HG02642 (cell line): ENCODE data around the gene KIR3DL1.
"Not testable (repeated sequence)": the region's sequence is repeated elsewhere in the genome, so short reads cannot be mapped to it uniquely, and the experiment has no call there.

Experiments
- ATAC-seq: cut with Tn5 transposase; IDR thresholded peaks from one replicate; pipeline ENCODE4 v1.9.1; 2021; ENCODE audit warnings: mild to moderate bottlenecking; ENCODE audit not compliant: unreplicated experiment, poor library complexity

KIR3DL1 gene

DNA sequence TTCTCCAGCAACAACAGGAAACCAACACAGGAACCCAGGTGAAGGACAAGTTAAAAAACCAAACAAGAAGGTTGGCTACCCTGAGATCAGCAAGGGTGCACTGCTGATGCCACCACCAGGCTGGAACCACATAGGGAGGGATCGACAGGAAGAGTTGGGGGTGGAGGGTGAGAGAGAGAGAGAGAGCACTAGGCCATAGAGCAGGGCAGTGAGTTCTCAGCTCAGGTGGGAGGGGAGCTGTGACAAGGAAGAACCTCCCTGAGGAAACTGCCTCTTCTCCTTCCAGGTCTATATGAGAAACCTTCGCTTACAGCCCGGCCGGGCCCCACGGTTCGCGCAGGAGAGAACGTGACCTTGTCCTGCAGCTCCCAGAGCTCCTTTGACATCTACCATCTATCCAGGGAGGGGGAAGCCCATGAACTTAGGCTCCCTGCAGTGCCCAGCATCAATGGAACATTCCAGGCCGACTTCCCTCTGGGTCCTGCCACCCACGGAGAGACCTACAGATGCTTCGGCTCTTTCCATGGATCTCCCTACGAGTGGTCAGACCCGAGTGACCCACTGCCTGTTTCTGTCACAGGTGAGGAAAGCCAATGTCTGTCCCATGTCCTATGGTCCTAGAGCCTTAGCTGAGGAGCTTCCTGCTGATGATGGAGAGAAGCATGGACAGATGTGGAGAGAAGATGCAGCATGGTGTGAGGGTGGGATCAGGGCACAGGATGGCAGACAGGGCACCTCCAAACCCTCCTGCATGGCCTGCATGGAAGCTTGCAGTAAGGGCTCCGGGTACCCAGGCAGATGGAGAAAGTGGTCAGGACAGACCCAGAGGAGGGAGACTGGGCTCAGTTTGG lies 10.4 kb upstream of the KIR3DL1 start:
- ATAC-seq = no peak

GRCh38 chr19:54806516-54806838 lies 9.8 kb upstream of the KIR3DL1 start:
- no peak for ATAC-seq

GRCh38 chr19:54814571-54814970 lies 1.7 kb upstream of the KIR3DL1 start:
- ATAC-seq = not testable (repeated sequence)

GRCh38 chr19:54817670-54818536 lies 1.6 kb downstream of the KIR3DL1 start:
- ATAC-seq = no peak

DNA sequence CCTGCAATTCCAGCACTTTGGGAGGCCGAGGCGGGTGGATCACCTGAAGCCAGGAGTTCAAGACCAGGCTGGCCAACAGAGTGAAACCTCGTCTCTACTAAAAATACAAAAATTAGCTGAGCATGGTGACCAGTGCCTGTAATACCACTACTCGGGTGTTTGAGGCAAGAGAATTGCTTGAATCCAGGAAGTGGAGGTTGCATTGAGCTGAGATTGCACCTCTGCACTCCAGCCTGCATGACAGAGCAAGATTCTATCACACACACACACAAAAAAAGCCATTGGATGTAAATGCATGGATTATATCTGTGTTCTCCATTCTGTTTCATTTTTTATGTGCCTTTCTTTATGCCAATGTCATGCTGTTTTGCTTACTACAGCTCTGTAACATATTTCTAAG lies 8.1 kb downstream of the KIR3DL1 start:
- not testable (repeated sequence) for ATAC-seq

DNA sequence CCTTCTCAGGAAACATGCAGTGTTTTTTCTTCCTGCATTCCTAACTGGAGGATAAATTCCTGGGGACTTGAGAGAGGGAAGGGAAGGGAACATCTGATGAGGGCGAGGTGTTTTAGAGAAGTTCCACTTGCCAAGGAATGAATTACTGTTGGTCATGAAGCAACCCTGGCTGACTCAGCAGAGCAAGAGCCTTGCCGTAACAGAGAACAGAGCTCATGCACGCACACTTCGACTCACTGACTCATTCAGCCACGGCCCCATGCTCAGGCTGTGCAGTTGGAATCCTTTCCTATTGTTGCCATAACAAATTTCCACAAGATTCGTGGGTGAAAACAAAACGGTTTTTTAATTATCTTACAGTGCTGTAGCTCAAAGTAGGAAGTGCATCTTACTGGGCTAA lies 9.1 kb downstream of the KIR3DL1 start:
- not testable (repeated sequence) for ATAC-seq

DNA sequence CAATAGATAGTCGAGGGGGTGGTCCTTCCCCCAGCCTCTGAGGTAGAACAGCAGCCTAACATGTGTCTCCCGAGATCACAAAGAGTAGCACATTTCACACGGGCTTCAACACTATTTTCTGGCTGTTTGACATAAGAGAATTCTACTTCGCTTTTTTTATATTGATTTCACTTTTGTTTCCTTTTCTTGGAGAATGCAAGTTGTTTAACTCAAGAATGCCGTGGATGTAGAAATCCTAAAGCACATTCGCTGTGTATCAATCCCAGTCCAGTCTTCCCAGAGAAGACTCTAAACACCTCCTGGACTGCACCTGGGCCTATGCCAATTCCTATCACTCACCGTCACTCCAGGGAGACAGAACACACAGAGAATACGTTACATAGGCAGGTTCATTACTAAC lies 11.8 kb downstream of the KIR3DL1 start:
- not testable (repeated sequence) for ATAC-seq

- ATAC-seq = not testable (repeated sequence)
These were observed 16.2 kb downstream of the KIR3DL1 start, which contains the start of gene KIR2DS4 for GRCh38 chr19:54832496-54832895. KIR2DS4 (plus strand) TSS chr19:54832676.

DNA sequence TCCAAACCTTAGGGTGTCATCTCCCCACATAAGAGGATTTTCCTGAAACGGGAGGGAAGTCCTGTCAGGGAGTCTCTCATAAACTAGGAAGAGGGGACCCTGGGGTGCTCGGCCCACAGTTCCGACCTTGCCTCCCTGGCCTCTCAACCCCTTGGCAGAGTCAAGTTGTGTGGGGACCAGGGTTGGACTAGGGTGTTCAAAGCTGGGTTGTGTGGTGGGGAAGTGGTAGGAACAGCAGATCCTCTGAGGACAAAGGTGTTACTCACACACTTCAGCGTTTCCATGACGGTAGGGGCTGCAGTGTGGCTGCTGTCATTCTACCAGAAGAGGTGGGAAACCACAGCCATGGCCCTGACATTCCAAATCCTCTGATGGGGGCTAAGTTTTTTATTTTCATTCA lies 18.9 kb downstream of the KIR3DL1 start:
- not testable (repeated sequence) for ATAC-seq

GRCh38 chr19:54837522-54837921 lies 21.3 kb downstream of the KIR3DL1 start:
- ATAC-seq = not testable (repeated sequence)

- not testable (repeated sequence) for ATAC-seq
These were observed 26.9 kb downstream of the KIR3DL1 start for GRCh38 chr19:54843171-54843570.

DNA sequence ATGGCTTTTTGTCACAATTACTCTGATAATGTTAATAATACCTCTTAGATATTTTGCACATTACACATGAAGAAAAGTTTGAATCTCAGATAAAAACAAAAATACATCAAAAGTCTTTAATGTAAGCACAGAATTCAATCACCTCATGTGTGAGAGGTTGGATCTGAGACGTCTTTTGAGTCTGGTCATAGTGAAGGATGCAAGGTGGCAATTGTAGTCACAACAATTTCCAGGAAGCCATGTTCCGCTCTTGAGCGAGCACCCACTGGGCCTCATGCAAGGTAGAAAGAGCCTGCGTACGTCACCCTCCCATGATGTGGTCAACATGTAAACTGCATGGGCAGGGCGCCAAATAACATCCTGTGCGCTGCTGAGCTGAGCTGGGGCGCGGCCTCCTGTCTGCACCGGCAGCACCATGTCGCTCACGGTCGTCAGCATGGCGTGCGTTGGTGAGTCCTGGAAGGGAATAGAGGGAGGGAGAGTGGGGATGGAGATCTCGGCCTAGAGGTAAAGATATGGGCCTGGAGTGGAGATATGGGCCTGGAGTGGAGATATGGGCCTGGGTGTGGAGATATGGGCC lies 33.9 kb downstream of the KIR3DL1 start, which contains the start of gene KIR3DL2:
Gene KIR3DL2, plus strand, starts transcription at position 383 of the 580 bp plus-strand sequence. Its CDS starts 33 bp downstream, at position 416.
- ATAC-seq = not testable (repeated sequence)

- no peak for ATAC-seq
These were observed 34.7 kb downstream of the KIR3DL1 start for GRCh38 chr19:54850930-54851329.

- no peak for ATAC-seq
These were observed 35.1 kb downstream of the KIR3DL1 start for GRCh38 chr19:54851353-54851752.

DNA sequence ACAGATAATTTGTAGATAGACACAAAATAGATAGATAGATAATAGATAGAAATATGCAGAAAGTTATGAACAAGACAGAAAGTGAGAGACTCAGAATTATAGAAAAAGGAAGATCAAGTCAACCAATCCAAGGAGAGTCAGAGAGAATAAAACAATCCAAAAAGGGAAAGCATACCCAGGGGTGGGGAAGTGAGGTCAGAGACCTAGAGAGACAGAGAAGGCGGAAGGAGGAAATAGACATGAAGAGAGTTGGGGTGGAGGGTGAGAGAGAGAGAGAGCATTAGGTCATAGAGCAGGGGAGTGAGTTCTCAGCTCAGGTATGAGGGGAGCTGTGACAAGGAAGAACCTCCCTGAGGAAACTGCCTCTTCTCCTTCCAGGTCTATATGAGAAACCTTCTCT lies 39.0 kb downstream of the KIR3DL1 start:
- not testable (repeated sequence) for ATAC-seq

DNA sequence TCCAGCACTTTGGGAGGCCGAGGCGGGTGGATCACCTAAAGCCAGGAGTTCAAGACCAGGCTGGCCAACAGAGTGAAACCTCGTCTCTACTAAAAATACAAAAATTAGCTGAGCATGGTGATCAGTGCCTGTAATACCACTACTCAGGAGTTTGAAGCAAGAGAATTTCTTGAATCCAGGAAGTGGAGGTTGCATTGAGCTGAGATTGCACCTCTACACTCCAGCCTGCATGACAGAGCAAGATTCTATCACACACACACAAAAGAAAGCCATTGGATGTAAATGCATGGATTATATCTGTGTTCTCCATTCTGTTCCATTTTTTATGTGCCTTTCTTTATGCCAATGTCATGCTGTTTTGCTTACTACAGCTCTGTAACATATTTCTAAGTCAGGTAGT lies 42.2 kb downstream of the KIR3DL1 start:
- ATAC-seq = not testable (repeated sequence)

DNA sequence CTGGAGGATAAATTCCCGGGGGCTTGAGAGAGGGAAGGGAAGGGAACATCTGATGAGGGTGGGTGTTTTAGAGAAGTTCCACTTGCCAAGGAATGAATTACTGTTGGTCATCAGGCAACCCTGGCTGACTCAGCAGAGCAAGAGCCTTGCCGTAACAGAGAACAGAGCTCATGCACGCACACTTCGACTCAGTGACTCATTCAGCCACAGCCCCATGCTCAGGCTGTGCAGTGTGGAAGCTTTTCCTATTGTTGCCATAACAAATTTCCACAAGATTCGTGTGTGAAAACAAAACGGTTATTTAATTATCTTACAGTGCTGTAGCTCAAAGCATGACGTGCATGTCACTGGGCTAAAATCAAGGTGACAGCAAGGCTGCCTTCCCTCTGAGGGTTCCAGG lies 43.2 kb downstream of the KIR3DL1 start:
- ATAC-seq = not testable (repeated sequence)

DNA sequence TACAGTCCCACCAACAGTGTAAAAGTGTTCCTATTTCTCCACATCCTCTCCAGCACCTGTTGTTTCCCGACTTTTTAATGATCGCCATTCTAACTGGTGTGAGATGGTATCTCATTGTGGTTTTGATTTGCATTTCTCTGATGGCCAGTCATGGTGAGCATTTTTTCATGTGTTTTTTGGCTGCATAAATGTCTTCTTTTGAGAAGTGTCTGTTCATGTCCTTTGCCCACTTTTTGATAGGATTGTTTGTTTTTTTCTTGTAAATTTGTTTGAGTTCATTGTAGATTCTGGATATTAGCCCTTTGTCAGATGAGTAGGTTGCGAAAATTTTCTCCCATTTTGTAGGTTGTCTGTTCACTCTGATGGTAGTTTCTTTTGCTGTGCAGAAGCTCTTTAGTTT lies 47.2 kb downstream of the KIR3DL1 start:
- not testable (repeated sequence) for ATAC-seq

- ATAC-seq = no peak
These were observed 55.4 kb downstream of the KIR3DL1 start for GRCh38 chr19:54871696-54872095.

DNA sequence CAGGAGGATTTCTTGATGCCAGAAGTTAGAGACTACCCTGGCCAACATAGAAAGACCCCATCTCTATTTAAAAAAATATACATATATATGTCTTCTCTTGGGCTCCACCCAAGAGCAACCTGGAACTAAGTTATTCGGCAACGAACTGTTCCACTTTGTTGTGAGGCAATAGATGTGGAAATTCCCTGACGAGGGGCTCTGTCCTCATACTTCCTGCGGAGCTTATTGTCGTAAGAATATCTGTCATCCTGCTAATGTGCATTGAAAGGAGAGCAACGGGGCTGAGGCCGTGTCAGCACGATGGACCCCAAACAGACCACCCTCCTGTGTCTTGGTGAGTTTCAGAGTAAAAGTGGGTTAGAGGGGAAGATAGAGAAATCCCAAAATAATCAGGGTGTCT lies 57.7 kb downstream of the KIR3DL1 start, which contains the start of gene FCAR:
Gene FCAR, plus strand, starts transcription at position 246 of the 400 bp plus-strand sequence. Its CDS starts 55 bp downstream, at position 301.
- no peak for ATAC-seq

GRCh38 chr19:54875506-54875905 lies 59.2 kb downstream of the KIR3DL1 start:
- ATAC-seq = no peak
